ENCODE measurements around the gene CTNNA1. TPM values are rescaled to one million over a fixed set of nuclear protein-coding genes. Genes with fewer than 3 reads are reported as not detected.
"Not testable (repeated sequence)": the region's sequence is repeated elsewhere in the genome, so short reads cannot be mapped to it uniquely, and the experiment has no call there.

Gene CTNNA1
- total RNA-seq, result 427 TPM
- long read RNA-seq, transcript CTNNA1-236 (2 exons, 2,044 nt), result minor isoform, 10 of 648 reads
- long read RNA-seq, transcript CTNNA1-201 (18 exons, 3,756 nt), result major isoform, 431 of 648 reads
- long read RNA-seq, partial matches to known transcripts, result 165 of 648 reads
- long read RNA-seq, other reads (novel, unspliced or antisense), result 42 of 648 reads

DNA sequence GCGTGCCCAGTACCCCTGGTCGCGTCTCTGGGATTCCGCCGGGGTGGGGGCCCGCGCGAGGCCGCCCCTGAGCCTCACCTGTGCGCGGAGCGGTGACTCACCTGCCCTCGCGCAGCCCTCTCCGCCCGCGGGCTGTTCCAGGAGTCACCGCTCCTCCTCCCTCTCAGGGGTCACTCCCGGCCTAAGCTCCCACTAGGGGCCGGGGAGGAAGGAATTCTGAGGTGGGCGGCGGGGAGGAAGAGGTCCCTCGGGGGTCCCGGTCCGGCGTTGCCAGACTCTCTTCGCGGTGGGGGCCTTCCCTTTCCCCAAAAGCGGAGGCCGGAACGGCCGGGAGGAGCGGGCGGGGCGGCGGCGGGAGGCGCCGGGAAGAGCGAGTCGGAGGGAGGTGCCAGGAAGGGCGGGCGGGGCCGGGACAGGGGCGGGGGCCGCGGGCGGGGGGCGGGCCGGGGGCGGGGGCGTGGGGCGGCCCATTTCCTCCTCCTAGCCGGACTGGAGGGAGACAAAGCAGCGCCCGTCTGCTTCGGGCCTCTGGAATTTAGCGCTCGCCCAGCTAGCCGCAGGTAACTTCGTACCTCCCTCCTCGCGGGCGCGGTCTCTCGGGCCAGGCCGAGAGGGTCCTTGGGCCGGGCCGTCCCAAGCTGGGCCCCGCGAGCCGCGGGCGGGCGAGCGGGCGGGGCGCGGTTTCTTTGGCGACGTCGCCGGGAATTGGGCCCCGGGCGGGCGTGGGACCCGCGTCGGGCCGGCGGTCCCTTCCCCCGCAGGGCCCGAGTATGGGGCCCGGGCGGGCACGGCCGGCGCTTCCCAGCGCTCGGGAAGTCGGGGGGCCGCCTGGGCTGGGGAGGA, at the start of gene CTNNA1:
Gene CTNNA1 (plus strand): TSS at position 475 of the 843 bp plus-strand sequence. CDS start 28,500 bp downstream, outside the sequence.
- intact Hi-C loops (cut with DNase I), result loop anchor here (5.0 kb wide), 2 partner anchors 176 to 509 kb away; partner anchors contain the start of gene HSPA9

DNA sequence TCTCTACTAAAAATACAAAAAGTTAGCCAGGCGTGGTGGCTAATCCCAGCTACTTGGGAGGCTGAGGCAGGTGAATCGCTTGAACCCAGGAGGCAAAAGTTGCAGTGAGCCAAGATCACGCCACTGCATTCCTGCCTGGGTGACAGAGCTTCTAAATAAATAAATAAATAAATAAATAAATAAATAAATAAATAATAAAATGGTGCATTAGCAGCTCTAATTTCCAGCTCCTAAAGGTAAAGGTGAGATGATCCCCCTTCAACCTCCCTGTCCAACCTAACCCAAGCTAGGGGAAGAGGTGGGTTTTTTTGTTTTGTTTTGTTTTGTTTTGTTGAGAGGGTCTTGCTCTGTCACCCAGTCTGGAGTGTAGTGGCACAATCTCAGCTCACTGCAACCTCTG, 49.4 kb upstream of the CTNNA1 start:
- intact Hi-C loops (cut with DNase I); DNase-seq (ENCODE audit: low spot score): not testable (repeated sequence)

More for the DNA sequence above, at the start of gene CTNNA1:
- peak; percentile 93 for DNase-seq (ENCODE audit: low spot score)

GRCh38 chr5:138705007-138705406, 48.2 kb upstream of the CTNNA1 start:
- intact Hi-C loops (cut with DNase I), result no loop called here
- DNase-seq (ENCODE audit: low spot score), result no peak

DNA sequence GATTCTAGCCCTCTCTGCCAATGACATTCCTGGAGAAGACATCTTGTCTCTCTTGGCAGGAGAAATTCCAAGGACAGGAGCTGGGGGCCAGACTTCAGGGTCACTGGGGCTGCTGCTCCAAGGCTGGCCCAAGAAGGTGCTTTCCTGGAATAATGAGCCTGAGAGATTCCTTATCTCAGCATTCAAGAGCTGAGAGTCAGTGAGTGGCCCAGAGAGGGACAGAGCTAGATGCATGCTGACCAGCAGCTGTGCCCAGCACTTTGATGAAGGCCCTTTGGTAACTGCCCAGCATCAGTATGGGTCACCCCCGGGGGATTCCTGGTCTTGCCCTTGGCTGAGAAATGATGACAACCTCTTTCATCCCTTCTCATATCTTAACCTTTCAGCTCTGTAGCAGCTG, 47.7 kb upstream of the CTNNA1 start:
- intact Hi-C loops (cut with DNase I), result no loop called here
- no peak for DNase-seq (ENCODE audit: low spot score)

GRCh38 chr5:138706655-138707480, 46.4 kb upstream of the CTNNA1 start:
- intact Hi-C loops (cut with DNase I), result no loop called here
- no peak for DNase-seq (ENCODE audit: low spot score)

- no peak for DNase-seq (ENCODE audit: low spot score)
- intact Hi-C loops (cut with DNase I), result no loop called here
Measured at GRCh38 chr5:138708791-138709190, 44.4 kb upstream of the CTNNA1 start.

DNA sequence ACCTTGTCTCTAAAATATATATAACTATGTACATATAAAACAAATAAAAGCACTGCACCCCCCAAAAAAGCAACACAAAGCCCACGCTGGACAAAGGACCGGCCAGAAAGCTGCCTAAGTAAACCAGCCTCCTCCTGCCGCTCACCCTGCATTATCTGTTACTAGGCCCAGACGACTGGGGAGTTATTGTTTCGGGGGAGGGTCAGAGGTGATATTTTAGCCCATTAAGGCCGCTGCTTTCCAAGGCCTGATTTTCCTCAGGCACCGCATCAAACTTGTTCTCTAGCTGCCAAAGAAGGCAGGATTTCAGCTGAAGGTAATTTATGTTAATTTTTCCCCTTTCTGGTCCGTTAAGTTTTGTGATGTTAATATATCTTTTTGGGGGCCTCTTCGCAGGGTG, 44.0 kb upstream of the CTNNA1 start:
- no peak for DNase-seq (ENCODE audit: low spot score)
- intact Hi-C loops (cut with DNase I), result no loop called here

DNA sequence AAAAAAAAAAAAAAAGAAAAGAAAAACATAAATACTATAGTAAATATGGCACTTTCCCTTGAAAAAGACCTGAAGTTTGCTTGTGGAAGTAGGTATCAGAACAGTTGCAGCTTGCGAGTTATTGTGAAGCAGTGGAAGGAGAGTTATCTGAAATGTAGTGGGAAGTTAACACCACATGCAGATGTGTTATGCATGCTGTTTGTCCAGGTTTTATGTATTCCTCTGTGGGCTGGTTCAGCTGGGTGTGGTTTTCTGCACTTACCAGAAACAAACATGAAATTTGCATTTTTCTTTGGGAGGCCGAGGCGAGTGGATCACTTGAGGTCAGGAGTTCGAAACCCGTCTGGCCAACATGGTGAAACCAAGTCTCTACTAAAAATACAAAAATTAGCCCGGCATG, 42.1 kb upstream of the CTNNA1 start:
- no peak for DNase-seq (ENCODE audit: low spot score)
- intact Hi-C loops (cut with DNase I), result no loop called here

DNA sequence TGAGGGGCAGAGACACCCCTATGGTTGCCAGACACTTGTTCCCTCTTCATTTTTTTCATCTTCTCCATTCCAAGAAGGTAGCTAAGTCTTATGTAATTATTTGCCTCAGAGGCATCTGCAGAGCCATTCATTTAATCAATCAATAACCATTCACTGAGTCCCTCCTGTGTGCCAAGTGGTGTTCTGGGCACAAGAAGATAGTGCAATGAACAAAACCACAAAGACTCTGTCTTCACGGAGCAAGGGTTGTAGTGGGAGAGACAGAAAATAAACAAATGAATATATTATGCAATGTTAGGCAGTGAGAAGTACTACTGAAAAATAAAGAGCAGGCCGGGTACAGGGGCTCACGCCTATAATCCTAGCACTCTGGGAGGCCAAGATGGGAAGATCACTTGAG, 41.4 kb upstream of the CTNNA1 start:
- intact Hi-C loops (cut with DNase I), result no loop called here
- DNase-seq (ENCODE audit: low spot score), result no peak

DNA sequence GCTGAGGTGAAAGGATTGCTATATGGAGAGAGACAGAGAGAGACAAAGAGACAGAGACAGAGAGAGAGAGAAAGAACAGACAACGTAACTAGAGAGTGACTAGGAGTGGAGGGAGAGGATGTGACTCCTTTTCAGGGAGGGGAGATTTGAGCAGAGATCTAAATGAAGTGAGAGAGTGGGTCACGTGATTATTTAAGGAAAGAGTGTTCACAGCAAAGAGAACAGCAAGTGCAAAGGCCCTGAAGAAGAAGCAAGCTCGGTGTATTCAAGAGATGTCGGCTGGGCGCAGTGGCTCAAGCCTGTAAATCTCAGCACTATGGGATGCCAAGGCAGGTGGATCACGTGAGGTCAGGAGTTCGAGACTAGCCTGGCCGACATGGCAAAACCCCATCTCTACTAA, 40.9 kb upstream of the CTNNA1 start:
- intact Hi-C loops (cut with DNase I), result no loop called here
- DNase-seq (ENCODE audit: low spot score), result no peak

GRCh38 chr5:138712791-138713190, 40.4 kb upstream of the CTNNA1 start:
- intact Hi-C loops (cut with DNase I), result no loop called here

GRCh38 chr5:138713247-138713646, 40.0 kb upstream of the CTNNA1 start:
- no peak for DNase-seq (ENCODE audit: low spot score)
- intact Hi-C loops (cut with DNase I), result no loop called here

More at GRCh38 chr5:138712791-138713190, 40.4 kb upstream of the CTNNA1 start:
- no peak for DNase-seq (ENCODE audit: low spot score)

GRCh38 chr5:138714694-138715093, 38.5 kb upstream of the CTNNA1 start:
- no peak for DNase-seq (ENCODE audit: low spot score)
- intact Hi-C loops (cut with DNase I), result no loop called here

DNA sequence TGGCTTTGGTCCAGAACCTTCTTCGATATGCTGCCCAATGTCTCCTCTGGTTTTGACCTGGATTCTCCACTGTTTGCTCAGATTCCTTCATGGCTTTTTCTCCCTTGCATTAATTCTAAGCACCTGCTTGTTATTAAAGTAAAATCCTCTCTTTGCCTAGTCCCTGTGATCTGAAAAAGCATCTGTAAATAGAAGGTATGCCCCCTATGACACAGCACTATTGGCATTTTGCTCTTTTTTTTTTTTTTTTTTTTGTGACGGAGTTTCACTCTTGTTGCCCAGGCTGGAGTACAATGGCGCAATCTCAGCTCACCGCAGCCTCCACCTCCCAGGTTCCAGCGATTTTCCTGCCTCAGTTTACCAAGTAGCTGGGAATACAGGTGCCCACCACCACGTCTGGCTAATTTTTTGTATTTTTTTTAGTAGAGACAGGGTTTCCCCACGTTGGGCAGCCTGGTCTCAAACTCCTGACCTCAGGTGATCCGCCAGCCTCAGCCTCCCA, 37.2 kb upstream of the CTNNA1 start:
- DNase-seq (ENCODE audit: low spot score); intact Hi-C loops (cut with DNase I): not testable (repeated sequence)

- no peak for DNase-seq (ENCODE audit: low spot score)
- intact Hi-C loops (cut with DNase I), result no loop called here
Measured at GRCh38 chr5:138716456-138716924, 36.7 kb upstream of the CTNNA1 start.

- intact Hi-C loops (cut with DNase I), result no loop called here
- no peak for DNase-seq (ENCODE audit: low spot score)
Measured at GRCh38 chr5:138717399-138717798, 35.8 kb upstream of the CTNNA1 start.

DNA sequence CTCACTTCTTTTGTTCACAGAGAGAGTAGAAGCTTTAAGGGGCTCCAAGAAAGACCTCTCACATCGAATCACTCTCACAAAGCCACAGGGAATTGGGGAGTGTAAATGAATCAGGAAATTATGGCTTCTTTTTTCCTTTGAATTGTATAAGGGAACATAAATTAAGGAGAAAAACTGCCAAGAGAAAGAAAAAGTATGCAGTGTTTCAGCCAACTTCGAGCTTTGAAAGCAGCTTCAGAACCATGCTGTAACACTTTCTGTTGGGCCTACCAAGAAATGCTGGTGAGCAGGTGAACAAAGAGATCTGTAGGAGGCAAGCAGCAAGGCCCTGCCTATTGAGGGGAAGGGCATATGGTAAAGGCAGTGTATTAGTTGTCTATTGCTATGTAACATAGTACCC, 33.4 kb upstream of the CTNNA1 start:
- intact Hi-C loops (cut with DNase I), result no loop called here
- DNase-seq (ENCODE audit: low spot score), result no peak

DNA sequence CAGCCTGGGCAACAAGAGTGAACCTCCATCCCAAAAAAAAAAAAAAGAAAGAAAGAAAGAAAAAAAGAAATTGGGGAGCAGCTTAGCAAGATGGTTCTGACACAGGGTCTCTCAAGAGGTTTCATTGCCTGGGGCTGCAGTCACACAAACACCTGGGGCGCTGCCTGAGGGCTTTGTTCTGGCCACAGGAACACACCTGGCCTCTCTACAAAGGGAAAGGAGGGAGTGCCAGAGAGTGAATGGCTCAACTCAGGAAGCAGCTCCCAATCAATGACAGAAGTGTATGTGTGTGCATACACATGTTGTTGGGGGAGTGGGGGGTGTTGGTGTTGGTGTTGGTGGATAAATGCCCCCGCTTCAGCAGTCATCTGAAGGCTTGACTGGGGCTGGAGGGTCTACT, 32.4 kb upstream of the CTNNA1 start:
- intact Hi-C loops (cut with DNase I), result no loop called here

GRCh38 chr5:138721979-138722378, 31.2 kb upstream of the CTNNA1 start:
- no peak for DNase-seq (ENCODE audit: low spot score)
- intact Hi-C loops (cut with DNase I), result no loop called here

More for the DNA sequence above, 32.4 kb upstream of the CTNNA1 start:
- DNase-seq (ENCODE audit: low spot score), result no peak

Measured in cardiac septum (tissue), 1 donor.